SU-DHL-6 (cell line): ENCODE measurements around the gene C8A.

ENCODE experiments used
- H2AFZ ChIP-seq: fragments of 200-600 bp; sonication (generic); 2 replicates; pipeline ENCODE4 v1.6.1; 2014; ENCODE audit warnings: low read depth, mild to moderate bottlenecking, moderate library complexity, mixed read lengths, antibody characterized with exemption, low read length; ENCODE audit not compliant: severe bottlenecking
- H3F3A ChIP-seq: fragments of 200-600 bp; shearing (Covaris generic); 2 replicates; pipeline ENCODE4 v1.6.0; 2016; ENCODE audit warnings: antibody characterized with exemption, mild to moderate bottlenecking; ENCODE audit not compliant: insufficient read depth
- H3K27ac ChIP-seq: fragments of 200-600 bp; sonication (generic); 2 replicates; pipeline ENCODE4 v1.5.1; 2016; ENCODE audit warnings: low read depth, mild to moderate bottlenecking, low read length, moderate library complexity, mixed read lengths
- H3K27me3 ChIP-seq: fragments of 200-600 bp; sonication (generic), shearing (Covaris generic); 2 replicates; pipeline ENCODE4 v1.6.0; 2014; ENCODE audit warnings: mild to moderate bottlenecking, low read length
- H3K36me3 ChIP-seq: fragments of 200-600 bp; sonication (generic); 2 replicates; pipeline ENCODE4 v1.6.1; 2014; ENCODE audit warnings: mild to moderate bottlenecking, low read length, mixed read lengths
- H3K4me2 ChIP-seq: fragments of 300-600, 200-600 bp; shearing (Covaris generic), sonication (generic); 2 replicates; pipeline ENCODE4 v1.6.0; 2014; ENCODE audit warnings: low read length, low read depth, mild to moderate bottlenecking; ENCODE audit not compliant: poor library complexity, severe bottlenecking
- H3K4me3 ChIP-seq: fragments of 200-600 bp; sonication (generic); 2 replicates; pipeline ENCODE4 v1.5.1; 2014; ENCODE audit warnings: antibody characterized with exemption, low read length, mild to moderate bottlenecking, mixed read lengths; ENCODE audit not compliant: insufficient read depth, poor library complexity, severe bottlenecking
- H3K79me2 ChIP-seq: fragments of 200-600 bp; sonication (generic); 2 replicates; pipeline ENCODE4 v1.6.1; 2014; ENCODE audit warnings: mild to moderate bottlenecking, low read length, moderate library complexity; ENCODE audit not compliant: insufficient read depth
- H3K9ac ChIP-seq: fragments of 200-600 bp; sonication (generic); 2 replicates; pipeline ENCODE4 v1.7.0; 2014; ENCODE audit warnings: mild to moderate bottlenecking, low read length
- H3K9me2 ChIP-seq: fragments of 200-600 bp; sonication (generic); replicated peaks from 2 replicates; pipeline ENCODE4 v1.6.1; 2014; ENCODE audit warnings: low read length; ENCODE audit not compliant: insufficient read depth
- H3K9me3 ChIP-seq: fragments of 200-600 bp; sonication (generic); 2 replicates; pipeline ENCODE4 v1.6.1; 2014; ENCODE audit warnings: low read length, mixed read lengths; ENCODE audit not compliant: insufficient read depth
- H4K20me1 ChIP-seq: fragments of 200-600 bp; sonication (generic); 2 replicates; pipeline ENCODE4 v1.6.1; 2014; ENCODE audit warnings: low read depth, mild to moderate bottlenecking, antibody characterized with exemption, low read length, moderate library complexity, mixed read lengths
- EZH2phosphoT487 ChIP-seq: fragments of 200-600 bp; sonication (generic), shearing (Covaris generic); conservative IDR thresholded peaks from 2 replicates; pipeline ENCODE4 v1.6.1; 2018; ENCODE audit warnings: mild to moderate bottlenecking, antibody characterized with exemption, low read length, moderate library complexity, mixed read lengths
- TF ChIP-seq, protein P1 (sequence below): fragments of 200-600 bp; sonication (generic); IDR thresholded peaks from one replicate; pipeline ENCODE4 v1.5.1; 2017; ENCODE audit warnings: antibody characterized with exemption, mild to moderate bottlenecking, low read length, moderate library complexity; ENCODE audit not compliant: insufficient read depth, poor library complexity, severe bottlenecking

C8A gene

GRCh38 chr1:56837244-56837939 lies 17.2 kb upstream of the C8A start:
- H3K27me3 ChIP-seq: no peaks in the 10 kb centered on the region
- no peak overlapping the region for H3K4me2 ChIP-seq
- no peak overlapping the region for H3K9ac ChIP-seq
- no peak overlapping the region for H2AFZ ChIP-seq
- no peaks in the 10 kb centered on the region for H4K20me1 ChIP-seq
- TF ChIP-seq, protein P1, sequence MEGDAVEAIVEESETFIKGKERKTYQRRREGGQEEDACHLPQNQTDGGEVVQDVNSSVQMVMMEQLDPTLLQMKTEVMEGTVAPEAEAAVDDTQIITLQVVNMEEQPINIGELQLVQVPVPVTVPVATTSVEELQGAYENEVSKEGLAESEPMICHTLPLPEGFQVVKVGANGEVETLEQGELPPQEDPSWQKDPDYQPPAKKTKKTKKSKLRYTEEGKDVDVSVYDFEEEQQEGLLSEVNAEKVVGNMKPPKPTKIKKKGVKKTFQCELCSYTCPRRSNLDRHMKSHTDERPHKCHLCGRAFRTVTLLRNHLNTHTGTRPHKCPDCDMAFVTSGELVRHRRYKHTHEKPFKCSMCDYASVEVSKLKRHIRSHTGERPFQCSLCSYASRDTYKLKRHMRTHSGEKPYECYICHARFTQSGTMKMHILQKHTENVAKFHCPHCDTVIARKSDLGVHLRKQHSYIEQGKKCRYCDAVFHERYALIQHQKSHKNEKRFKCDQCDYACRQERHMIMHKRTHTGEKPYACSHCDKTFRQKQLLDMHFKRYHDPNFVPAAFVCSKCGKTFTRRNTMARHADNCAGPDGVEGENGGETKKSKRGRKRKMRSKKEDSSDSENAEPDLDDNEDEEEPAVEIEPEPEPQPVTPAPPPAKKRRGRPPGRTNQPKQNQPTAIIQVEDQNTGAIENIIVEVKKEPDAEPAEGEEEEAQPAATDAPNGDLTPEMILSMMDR: no peak
- TF ChIP-seq EZH2phosphoT487: no peak
- no peaks in the 10 kb centered on the region for H3K79me2 ChIP-seq
- H3K4me3 ChIP-seq: no peak overlapping the region
- no peak overlapping the region for H3K27ac ChIP-seq
- H3K9me2 ChIP-seq: no peaks in the 10 kb centered on the region
- H3K36me3 ChIP-seq: no peaks in the 10 kb centered on the region
- H3F3A ChIP-seq: no peaks in the 10 kb centered on the region
- H3K9me3 ChIP-seq: no peaks in the 10 kb centered on the region

GRCh38 chr1:56838759-56839158 lies 15.8 kb upstream of the C8A start:
- Histone ChIP-seq H3K27ac (no peak overlapping the region), H3K36me3 (no peaks in the 10 kb centered on the region), H3K9me3 (no peaks in the 10 kb centered on the region), H3K27me3 (no peaks in the 10 kb centered on the region), H3K9ac (no peak overlapping the region), H3K79me2 (no peaks in the 10 kb centered on the region), H3K4me2 (no peak overlapping the region), H3K9me2 (no peaks in the 10 kb centered on the region), H2AFZ (no peak overlapping the region), H3K4me3 (no peak overlapping the region), H3F3A (no peaks in the 10 kb centered on the region), H4K20me1 (no peaks in the 10 kb centered on the region)
- TF ChIP-seq EZH2phosphoT487: no peak
- TF ChIP-seq, protein P1: no peak

- H3K27me3 ChIP-seq: no peaks in the 10 kb centered on the region
- H3K27ac ChIP-seq: no peak overlapping the region
- no peaks in the 10 kb centered on the region for H3K9me3 ChIP-seq
Observed at GRCh38 chr1:56843544-56843943, 11.1 kb upstream of the C8A start.

More at GRCh38 chr1:56843544-56843943, 11.1 kb upstream of the C8A start:
- Histone ChIP-seq H4K20me1 (no peaks in the 10 kb centered on the region), H3K79me2 (no peaks in the 10 kb centered on the region), H3K36me3 (no peaks in the 10 kb centered on the region), H3K9me2 (no peaks in the 10 kb centered on the region), H3K9ac (no peak overlapping the region), H2AFZ (no peak overlapping the region), H3K4me2 (no peak overlapping the region), H3F3A (no peaks in the 10 kb centered on the region), H3K4me3 (no peak overlapping the region)
- TF ChIP-seq, protein P1: no peak
- TF ChIP-seq EZH2phosphoT487: no peak
